Parathyroid adenoma (tissue), 2 donors: ENCODE measurements around the gene LCP2.

Experiments
- H2AFZ ChIP-seq: fragments of 300-600 bp; sonication (generic); one replicate; pipeline ENCODE4 v1.7.0; 2017; ENCODE audit warnings: antibody characterized with exemption, mild to moderate bottlenecking
- H3K27ac ChIP-seq: fragments of 300-600 bp; sonication (generic); one replicate; pipeline ENCODE4 v1.7.0; 2017
- H3K27me3 ChIP-seq: fragments of 300-600 bp; sonication (generic); one replicate; pipeline ENCODE4 v1.7.0; 2017; ENCODE audit warnings: low read length; ENCODE audit not compliant: control insufficient read depth, insufficient read depth
- H3K36me3 ChIP-seq: fragments of 300-600 bp; sonication (generic); one replicate; pipeline ENCODE4 v1.7.0; 2017; ENCODE audit warnings: low read length; ENCODE audit not compliant: control insufficient read depth, insufficient read depth
- H3K4me1 ChIP-seq: fragments of 300-600 bp; sonication (generic); one replicate; pipeline ENCODE4 v1.7.0; 2017; ENCODE audit warnings: control low read depth
- H3K4me2 ChIP-seq: fragments of 300-600 bp; sonication (generic); one replicate; pipeline ENCODE4 v1.7.0; 2017; ENCODE audit warnings: low read length
- H3K4me3 ChIP-seq: fragments of 300-600 bp; sonication (generic); one replicate; pipeline ENCODE4 v1.7.0; 2017; ENCODE audit warnings: low read depth, low read length
- H3K79me2 ChIP-seq: fragments of 300-600 bp; sonication (generic); one replicate; pipeline ENCODE4 v1.7.0; 2017; ENCODE audit warnings: control low read depth
- H3K9ac ChIP-seq: fragments of 300-600 bp; sonication (generic); one replicate; pipeline ENCODE4 v1.7.0; 2017; ENCODE audit warnings: mild to moderate bottlenecking
- H3K9me3 ChIP-seq: fragments of 300-600 bp; sonication (generic); one replicate; pipeline ENCODE4 v1.7.0; 2017; ENCODE audit warnings: low read length; ENCODE audit not compliant: control insufficient read depth
- TF ChIP-seq, protein P1 (sequence below): fragments of 300-600 bp; sonication (generic); IDR thresholded peaks from one replicate; pipeline ENCODE4 v1.7.0; 2017; ENCODE audit warnings: antibody characterized with exemption, mild to moderate bottlenecking
- donor health status: primary hyperparathyroidism.

LCP2 gene

DNA sequence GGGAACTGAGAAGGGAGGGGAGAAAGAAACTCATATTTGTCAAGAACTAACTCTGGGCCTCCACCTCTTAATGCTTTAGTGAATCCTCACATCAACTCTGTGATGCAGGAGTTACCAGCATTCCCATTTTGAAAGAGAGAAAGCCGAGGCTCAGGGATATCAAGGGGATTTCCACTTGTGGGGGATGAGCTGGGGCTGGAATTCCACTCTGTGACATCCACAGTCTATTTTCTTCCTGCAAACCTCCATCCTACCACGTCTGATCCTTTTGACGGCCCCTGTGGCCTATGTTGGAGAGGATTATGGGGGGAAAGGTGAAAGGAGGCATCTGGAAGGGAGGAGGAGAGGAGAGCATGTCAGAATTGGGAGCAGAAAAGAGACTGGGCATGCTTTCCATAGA lies 9.0 kb downstream of the LCP2 start:
- Histone ChIP-seq H3K9me3 (no peaks in the 10 kb centered on the region), H3K4me3 (no peak overlapping the region), H3K36me3 (no peaks in the 10 kb centered on the region), H3K27ac (no peak overlapping the region), H3K27me3 (no peaks in the 10 kb centered on the region), H3K4me2 (no peak overlapping the region), H3K4me1 (no peaks in the 10 kb centered on the region), H2AFZ (no peak overlapping the region), H3K9ac (no peak overlapping the region), H3K79me2 (no peaks in the 10 kb centered on the region)
- TF ChIP-seq, protein P1, sequence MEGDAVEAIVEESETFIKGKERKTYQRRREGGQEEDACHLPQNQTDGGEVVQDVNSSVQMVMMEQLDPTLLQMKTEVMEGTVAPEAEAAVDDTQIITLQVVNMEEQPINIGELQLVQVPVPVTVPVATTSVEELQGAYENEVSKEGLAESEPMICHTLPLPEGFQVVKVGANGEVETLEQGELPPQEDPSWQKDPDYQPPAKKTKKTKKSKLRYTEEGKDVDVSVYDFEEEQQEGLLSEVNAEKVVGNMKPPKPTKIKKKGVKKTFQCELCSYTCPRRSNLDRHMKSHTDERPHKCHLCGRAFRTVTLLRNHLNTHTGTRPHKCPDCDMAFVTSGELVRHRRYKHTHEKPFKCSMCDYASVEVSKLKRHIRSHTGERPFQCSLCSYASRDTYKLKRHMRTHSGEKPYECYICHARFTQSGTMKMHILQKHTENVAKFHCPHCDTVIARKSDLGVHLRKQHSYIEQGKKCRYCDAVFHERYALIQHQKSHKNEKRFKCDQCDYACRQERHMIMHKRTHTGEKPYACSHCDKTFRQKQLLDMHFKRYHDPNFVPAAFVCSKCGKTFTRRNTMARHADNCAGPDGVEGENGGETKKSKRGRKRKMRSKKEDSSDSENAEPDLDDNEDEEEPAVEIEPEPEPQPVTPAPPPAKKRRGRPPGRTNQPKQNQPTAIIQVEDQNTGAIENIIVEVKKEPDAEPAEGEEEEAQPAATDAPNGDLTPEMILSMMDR: no peak

DNA sequence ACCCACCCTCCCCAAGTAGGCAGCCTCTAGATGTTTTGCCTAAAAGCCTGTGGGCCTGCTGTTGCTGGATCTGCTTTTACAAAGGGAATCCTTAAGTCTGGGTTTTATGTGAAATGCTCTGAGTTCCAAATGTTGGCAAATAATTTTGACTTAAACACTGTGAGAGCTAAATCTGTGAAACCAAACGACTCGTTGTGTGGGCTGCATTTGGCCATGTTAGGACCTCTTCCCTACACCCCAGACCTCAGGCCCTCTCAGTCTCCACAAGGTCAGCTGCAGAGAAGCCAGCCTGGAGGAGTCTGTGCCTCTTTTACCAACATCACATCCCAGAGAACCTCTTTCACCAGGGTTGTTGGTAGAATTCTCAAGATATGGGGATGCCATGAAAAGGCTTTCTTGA lies 9.4 kb downstream of the LCP2 start:
- Histone ChIP-seq H3K4me2 (no peak overlapping the region), H3K27me3 (no peaks in the 10 kb centered on the region), H3K36me3 (no peaks in the 10 kb centered on the region), H3K9me3 (no peaks in the 10 kb centered on the region), H2AFZ (no peak overlapping the region), H3K79me2 (no peaks in the 10 kb centered on the region), H3K9ac (no peak overlapping the region), H3K4me1 (no peaks in the 10 kb centered on the region), H3K27ac (no peak overlapping the region), H3K4me3 (no peak overlapping the region)
- TF ChIP-seq, protein P1: no peak

DNA sequence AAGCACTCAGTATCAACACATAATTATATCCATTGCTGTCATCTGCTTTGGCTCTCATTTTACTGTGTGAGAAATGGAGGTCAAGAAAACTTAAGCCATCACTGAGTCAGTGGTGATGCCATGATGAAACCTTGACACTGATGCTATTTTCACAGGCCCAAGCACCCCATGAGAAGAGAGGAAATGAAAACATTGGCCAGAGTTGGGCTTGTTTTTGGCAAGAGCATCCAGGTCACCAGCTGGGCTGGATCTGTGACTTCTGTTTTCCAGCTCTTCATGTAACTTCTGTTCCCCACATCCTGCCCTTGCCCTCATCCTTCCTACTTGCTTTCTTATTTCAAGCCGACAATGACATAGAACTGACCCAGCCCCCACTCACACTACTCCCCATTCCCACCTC lies 10.0 kb downstream of the LCP2 start:
- H3K9ac ChIP-seq: no peak overlapping the region
- no peak overlapping the region for H3K27ac ChIP-seq
- H3K4me2 ChIP-seq: no peak overlapping the region
- no peaks in the 10 kb centered on the region for H3K27me3 ChIP-seq
- no peaks in the 10 kb centered on the region for H3K9me3 ChIP-seq
- TF ChIP-seq, protein P1: no peak
- H2AFZ ChIP-seq: no peak overlapping the region
- H3K4me1 ChIP-seq: no peaks in the 10 kb centered on the region
- no peaks in the 10 kb centered on the region for H3K79me2 ChIP-seq
- no peaks in the 10 kb centered on the region for H3K36me3 ChIP-seq
- H3K4me3 ChIP-seq: no peak overlapping the region

DNA sequence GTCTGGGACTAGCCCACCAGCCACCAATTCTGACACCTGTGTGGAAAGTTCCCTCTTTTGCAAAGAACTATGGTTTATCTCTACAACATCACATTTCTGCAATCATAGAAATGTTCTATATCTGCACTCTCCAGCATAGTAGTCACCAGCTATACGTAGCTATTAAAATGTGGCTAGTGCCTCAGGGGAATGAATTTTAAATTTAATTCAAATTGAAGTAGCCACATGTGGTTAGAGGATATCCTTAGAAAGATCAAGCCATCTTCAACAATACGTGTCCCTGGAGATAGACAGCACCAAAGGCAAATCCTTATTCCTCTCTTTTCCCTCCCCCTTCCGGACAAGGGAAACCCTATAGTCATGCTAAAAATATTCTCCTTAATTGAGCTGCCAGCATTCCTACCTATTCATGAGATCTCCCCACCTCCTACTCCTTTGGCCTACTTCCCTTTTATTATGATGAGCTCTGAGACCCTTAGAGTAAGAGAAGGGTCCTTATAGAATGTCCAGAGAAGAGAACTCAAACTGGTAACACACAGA lies 11.1 kb downstream of the LCP2 start:
- H3K9me3 ChIP-seq: no peaks in the 10 kb centered on the region
- no peaks in the 10 kb centered on the region for H3K27me3 ChIP-seq
- H2AFZ ChIP-seq: no peak overlapping the region
- H3K27ac ChIP-seq: no peak overlapping the region
- H3K9ac ChIP-seq: no peak overlapping the region
- H3K4me1 ChIP-seq: no peaks in the 10 kb centered on the region
- no peaks in the 10 kb centered on the region for H3K79me2 ChIP-seq
- H3K4me3 ChIP-seq: no peak overlapping the region
- TF ChIP-seq, protein P1: no peak
- H3K36me3 ChIP-seq: no peaks in the 10 kb centered on the region
- no peak overlapping the region for H3K4me2 ChIP-seq

DNA sequence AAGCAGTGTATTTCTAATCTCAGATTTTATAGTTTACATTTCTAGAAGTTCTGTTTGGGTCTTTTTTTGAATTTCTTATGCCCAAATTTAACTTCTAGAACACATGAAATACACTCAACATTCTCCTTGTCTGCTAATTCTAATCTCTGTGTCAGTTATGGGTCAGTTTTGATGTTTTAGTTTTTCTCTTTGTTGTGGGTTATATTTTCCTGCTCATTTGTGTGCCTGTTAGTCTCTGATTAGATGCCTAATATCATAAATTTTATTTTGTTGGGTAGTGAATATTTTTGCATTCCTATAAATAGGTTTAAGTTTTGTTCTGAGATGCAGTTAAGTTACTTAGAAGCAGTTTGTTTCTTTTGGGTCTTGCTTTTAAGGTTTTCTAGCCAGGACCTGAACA lies 12.4 kb downstream of the LCP2 start:
- Histone ChIP-seq H3K4me3 (no peak overlapping the region), H3K9ac (no peak overlapping the region), H2AFZ (no peak overlapping the region), H3K4me2 (no peak overlapping the region), H3K36me3 (no peaks in the 10 kb centered on the region), H3K79me2 (no peaks in the 10 kb centered on the region), H3K9me3 (no peaks in the 10 kb centered on the region), H3K27ac (no peak overlapping the region), H3K4me1 (no peaks in the 10 kb centered on the region), H3K27me3 (no peaks in the 10 kb centered on the region)
- TF ChIP-seq, protein P1: no peak
